ENCODE data around the gene NELFA.

The NELFA gene

GRCh38 chr4:1982124-1983052 is 26.4 kb downstream of the NELFA start:
- DNase-seq (ENCODE audit: low read depth), result no peak

GRCh38 chr4:1981251-1982058 is 27.3 kb downstream of the NELFA start:
- DNase-seq (ENCODE audit: low read depth), result no peak

- DNase-seq (ENCODE audit: low read depth), result no peak
These were observed 28.2 kb downstream of the NELFA start for GRCh38 chr4:1980561-1981041.

- no peak for DNase-seq (ENCODE audit: low read depth)
These were observed 29.1 kb downstream of the NELFA start for GRCh38 chr4:1979477-1980196.

GRCh38 chr4:1978741-1979476 is 29.9 kb downstream of the NELFA start:
- DNase-seq (ENCODE audit: low read depth), result no peak

- no peak for DNase-seq (ENCODE audit: low read depth)
These were observed 30.5 kb downstream of the NELFA start for GRCh38 chr4:1978226-1978625.

- DNase-seq (ENCODE audit: low read depth), result no peak
These were observed 32.1 kb downstream of the NELFA start for GRCh38 chr4:1976416-1977352.

- no peak for DNase-seq (ENCODE audit: low read depth)
These were observed 32.9 kb downstream of the NELFA start for GRCh38 chr4:1975880-1976279.

- DNase-seq (ENCODE audit: low read depth), result no peak
These were observed 33.4 kb downstream of the NELFA start for GRCh38 chr4:1975391-1975801.

GRCh38 chr4:1974840-1975239 is 33.9 kb downstream of the NELFA start:
- DNase-seq (ENCODE audit: low read depth), result no peak

GRCh38 chr4:1973661-1974060 is 35.1 kb downstream of the NELFA start:
- no peak for DNase-seq (ENCODE audit: low read depth)

- no peak for DNase-seq (ENCODE audit: low read depth)
These were observed 35.6 kb downstream of the NELFA start for GRCh38 chr4:1973218-1973617.

- no peak for DNase-seq (ENCODE audit: low read depth)
These were observed 36.4 kb downstream of the NELFA start for GRCh38 chr4:1972414-1972813.

- no peak for DNase-seq (ENCODE audit: low read depth)
These were observed 37.1 kb downstream of the NELFA start for GRCh38 chr4:1971456-1972200.

GRCh38 chr4:1970926-1971325 is 37.8 kb downstream of the NELFA start:
- no peak for DNase-seq (ENCODE audit: low read depth)

GRCh38 chr4:1969928-1970723 is 38.6 kb downstream of the NELFA start:
- DNase-seq (ENCODE audit: low read depth), result no peak

GRCh38 chr4:1968686-1969295 is 40.0 kb downstream of the NELFA start:
- no peak for DNase-seq (ENCODE audit: low read depth)

- no peak for DNase-seq (ENCODE audit: low read depth)
These were observed 41.1 kb downstream of the NELFA start for GRCh38 chr4:1967512-1968149.

Data from activated T-helper 1 cell treated with Interleukin-2 at 50 U/mL for 16 hours (primary cell).